Neural progenitor cell (in vitro differentiated cells): ENCODE measurements around the gene HOXD3. TPM values are rescaled to one million over a fixed set of nuclear protein-coding genes. Genes with fewer than 3 reads are reported as not detected.
A peak's percentile ranks its signal among the peaks of the same experiment; 100 is the strongest.

Experiments used
- DNase-seq: peaks from one replicate; pipeline ENCODE4 v3.0.0-alpha.2; 2016; ENCODE audit warnings: low spot score
- H2AFZ ChIP-seq: fragments of 200-600 bp; sonication (generic); replicated peaks from 2 replicates; pipeline ENCODE4 v1.6.1; 2016; ENCODE audit warnings: antibody characterized with exemption
- H3F3A ChIP-seq: fragments of 200-600 bp; sonication (generic); 2 replicates; pipeline ENCODE4 v1.6.1; 2016; ENCODE audit warnings: antibody characterized with exemption, low read depth
- H3K27ac ChIP-seq: fragments of 200-600 bp; sonication (generic); 2 replicates; pipeline ENCODE4 v1.5.1; 2016; ENCODE audit warnings: mild to moderate bottlenecking
- H3K27me3 ChIP-seq: fragments of 200-600 bp; sonication (generic); 2 replicates; pipeline ENCODE4 v1.6.1; 2016; ENCODE audit warnings: mild to moderate bottlenecking, moderate library complexity
- H3K36me3 ChIP-seq: fragments of 200-600 bp; sonication (generic); 2 replicates; pipeline ENCODE4 v1.5.1; 2016
- H3K4me1 ChIP-seq: fragments of 200-600 bp; sonication (generic); 2 replicates; pipeline ENCODE4 v1.6.1; 2016; ENCODE audit warnings: mixed run types
- H3K4me2 ChIP-seq: fragments of 200-600 bp; sonication (generic); 2 replicates; pipeline ENCODE4 v1.6.1; 2016
- H3K4me3 ChIP-seq: fragments of 200-600 bp; sonication (generic); 2 replicates; pipeline ENCODE4 v1.5.1; 2016
- H3K79me2 ChIP-seq: fragments of 200-600 bp; sonication (generic); 2 replicates; pipeline ENCODE4 v1.6.1; 2016; ENCODE audit warnings: low read depth
- H3K9ac ChIP-seq: fragments of 200-600 bp; sonication (generic); 2 replicates; pipeline ENCODE4 v1.6.1; 2016
- H3K9me3 ChIP-seq: fragments of 200-600 bp; sonication (generic); 2 replicates; pipeline ENCODE4 v1.5.1; 2016; ENCODE audit warnings: low read depth
- H4K20me1 ChIP-seq: fragments of 200-600 bp; sonication (generic); 2 replicates; pipeline ENCODE4 v1.6.1; 2016; ENCODE audit warnings: low read depth
- H3K27ac Mint-ChIP-seq: 3 replicates; pipeline ENCODE4 v1.8.0; 2021; ENCODE audit warnings: mixed read lengths
- H3K27me3 Mint-ChIP-seq: 2 replicates; pipeline ENCODE4 v1.8.0; 2022; ENCODE audit warnings: low read depth, mild to moderate bottlenecking, inconsistent platforms, moderate library complexity, mixed read lengths; ENCODE audit not compliant: insufficient read depth
- H3K36me3 Mint-ChIP-seq: 3 replicates; pipeline ENCODE4 v1.8.0; 2021; ENCODE audit warnings: mixed read lengths
- H3K4me1 Mint-ChIP-seq: 3 replicates; pipeline ENCODE4 v1.8.0; 2021; ENCODE audit warnings: mixed read lengths
- H3K4me3 Mint-ChIP-seq: 3 replicates; pipeline ENCODE4 v1.8.0; 2021; ENCODE audit warnings: mild to moderate bottlenecking, moderate library complexity, mixed read lengths
- H3K9me3 Mint-ChIP-seq: 3 replicates; pipeline ENCODE4 v1.8.0; 2020; ENCODE audit warnings: mixed read lengths
- CTCF ChIP-seq: fragments of 200-600 bp; sonication (generic); IDR thresholded peaks from 2 replicates; pipeline ENCODE4 v1.5.1; 2017; ENCODE audit warnings: antibody characterized with exemption, mild to moderate bottlenecking
- EZH2 ChIP-seq: fragments of 200-600 bp; sonication (generic); IDR thresholded peaks from 2 replicates; pipeline ENCODE4 v1.6.1; 2017; ENCODE audit warnings: antibody characterized with exemption, mild to moderate bottlenecking, moderate library complexity
- EZH2phosphoT487 ChIP-seq: fragments of 200-600 bp; sonication (generic); IDR thresholded peaks from 2 replicates; pipeline ENCODE4 v1.6.1; 2017; ENCODE audit warnings: antibody characterized with exemption
- total RNA-seq: library from RNA; depleted of rRNA; stranded (reverse); fragments of >200 nt; gene quantifications from 2 replicates; pipeline ENCODE4 v1.2.3, GENCODE V29; 2015; ENCODE audit warnings: low replicate concordance

HOXD3 gene
- total RNA-seq, 1 donor from 2014 or later = not detected

GRCh38 chr2:176114930-176115625 lies 42.0 kb upstream of the HOXD3 start:
- H2AFZ ChIP-seq = no peak overlapping the region
- no peak for DNase-seq
- H3K27ac ChIP-seq = no peak overlapping the region
- H3K4me2 ChIP-seq = no peak overlapping the region
- H3K4me3 ChIP-seq = no peak overlapping the region
- Mint-ChIP-seq H3K9me3 (peaks cover 17% of the 10 kb centered on the region), H3K4me3 (no peak overlapping the region), H3K36me3 (peaks cover 6% of the 10 kb centered on the region), H3K27ac (no peak overlapping the region), H3K27me3 (peaks cover 94% of the 10 kb centered on the region), H3K4me1 (no peaks in the 10 kb centered on the region)
- no peak overlapping the region for H3K9ac ChIP-seq
- H3K9me3 ChIP-seq = no peaks in the 10 kb centered on the region
- peaks cover 100% of the 10 kb centered on the region for H3K27me3 ChIP-seq
- H3K79me2 ChIP-seq = no peaks in the 10 kb centered on the region
- TF ChIP-seq EZH2 = no peak
- no peak for TF ChIP-seq EZH2phosphoT487
- TF ChIP-seq CTCF = no peak
- peaks cover 91% of the 10 kb centered on the region for H4K20me1 ChIP-seq
- H3K4me1 ChIP-seq = no peaks in the 10 kb centered on the region
- no peaks in the 10 kb centered on the region for H3K36me3 ChIP-seq
- H3F3A ChIP-seq = no peaks in the 10 kb centered on the region

GRCh38 chr2:176115883-176116813 lies 41.0 kb upstream of the HOXD3 start, which contains the start of gene HOXD10:
Gene HOXD10, plus strand, starts transcription at chr2:176116778. Its CDS starts 56 bp downstream, at chr2:176116834.
- Histone ChIP-seq H3K36me3 (no peaks in the 10 kb centered on the region), H2AFZ (no peak within 1 kb of the TSS), H3K4me2 (no peak within 1 kb of the TSS), H3K79me2 (no peaks in the 10 kb centered on the region), H3K27me3 (peaks cover 100% of the 10 kb centered on the region), H3K4me3 (no peak within 1 kb of the TSS), H3K9me3 (no peaks in the 10 kb centered on the region), H3K27ac (no peak within 1 kb of the TSS), H3K4me1 (no peaks in the 10 kb centered on the region), H3K9ac (no peak within 1 kb of the TSS), H4K20me1 (peaks cover 91% of the 10 kb centered on the region), H3F3A (no peaks in the 10 kb centered on the region)
- Mint-ChIP-seq H3K27ac (no peak within 1 kb of the TSS), H3K36me3 (peaks cover 6% of the 10 kb centered on the region), H3K27me3 (peaks cover 95% of the 10 kb centered on the region), H3K9me3 (peaks cover 17% of the 10 kb centered on the region), H3K4me3 (no peak within 1 kb of the TSS), H3K4me1 (no peaks in the 10 kb centered on the region)
- peak; percentile 65 for DNase-seq
- TF ChIP-seq EZH2 = peak; percentile 95
- TF ChIP-seq CTCF = peak; percentile 45
- peak; percentile 93 for TF ChIP-seq EZH2phosphoT487

GRCh38 chr2:176117162-176117822 lies 39.8 kb upstream of the HOXD3 start:
- Mint-ChIP-seq H3K9me3 (peaks cover 17% of the 10 kb centered on the region), H3K27me3 (peaks cover 89% of the 10 kb centered on the region), H3K4me3 (no peak overlapping the region), H3K4me1 (no peaks in the 10 kb centered on the region), H3K36me3 (peaks cover 6% of the 10 kb centered on the region), H3K27ac (no peak overlapping the region)
- Histone ChIP-seq H3K79me2 (no peaks in the 10 kb centered on the region), H3F3A (no peaks in the 10 kb centered on the region), H3K4me3 (no peak overlapping the region), H3K9ac (no peak overlapping the region), H3K27me3 (peaks cover 100% of the 10 kb centered on the region), H2AFZ (no peak overlapping the region), H3K9me3 (no peaks in the 10 kb centered on the region), H3K27ac (no peak overlapping the region), H3K4me2 (no peak overlapping the region), H3K4me1 (no peaks in the 10 kb centered on the region), H3K36me3 (no peaks in the 10 kb centered on the region), H4K20me1 (peaks cover 91% of the 10 kb centered on the region)
- no peak for TF ChIP-seq CTCF
- no peak for TF ChIP-seq EZH2phosphoT487
- no peak for TF ChIP-seq EZH2
- no peak for DNase-seq
